Adrenal gland (tissue), 5 donors: ENCODE data around the gene RALGAPB.

Experiments
- POLR2A ChIP-seq, 2 donors: fragments of 450-650 bp; IDR thresholded peaks; one replicate each; pipeline ENCODE4 v1.6.1; 2017; ENCODE audit warnings: antibody characterized with exemption in 2 of 2, mild to moderate bottlenecking in 2 of 2, moderate library complexity in 1 of 2
- TF ChIP-seq, protein P1 (sequence below), 6 experiments: fragments of 450-650 bp in 4 of 6; fragments of 200-600 bp in 2 of 6; sonication (generic) in 1 of 6; IDR thresholded peaks; 1 replicate in 5 of 6; 2 replicates in 1 of 6; pipeline versions ENCODE4 v1.5.1 to v1.8.0; 2016 to 2021; ENCODE audit warnings: antibody characterized with exemption in 6 of 6, mild to moderate bottlenecking in 2 of 6, moderate library complexity in 1 of 6
- donor health status: DM: no; HTN: no; CAD: no.

DNA sequence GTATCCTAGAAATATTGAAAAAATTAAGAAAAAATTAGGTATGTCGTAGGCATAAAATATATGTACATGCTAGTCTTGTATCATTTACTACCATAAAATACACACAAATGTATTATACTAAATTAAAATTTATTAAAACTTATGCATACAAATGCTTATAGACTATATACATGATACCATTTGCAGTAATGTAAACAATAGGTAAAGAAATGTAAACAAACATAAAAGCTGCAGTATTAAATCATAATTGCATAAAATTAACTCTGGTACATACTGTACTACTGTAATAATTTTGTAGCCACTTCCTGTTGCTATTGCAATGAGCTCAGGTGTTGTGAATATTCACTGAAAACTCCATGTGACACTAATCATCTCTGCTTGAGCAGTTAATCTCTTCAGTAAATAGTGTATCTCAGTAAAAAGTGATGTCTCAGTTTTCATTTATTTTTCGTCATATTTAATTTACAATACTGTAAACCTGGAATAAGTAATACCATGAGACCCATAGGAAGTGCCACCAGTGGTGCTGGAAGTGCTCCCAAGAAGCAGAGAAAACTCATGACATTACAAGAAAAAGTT lies 29.3 kb downstream of the RALGAPB start:
- TF ChIP-seq, protein P1, sequence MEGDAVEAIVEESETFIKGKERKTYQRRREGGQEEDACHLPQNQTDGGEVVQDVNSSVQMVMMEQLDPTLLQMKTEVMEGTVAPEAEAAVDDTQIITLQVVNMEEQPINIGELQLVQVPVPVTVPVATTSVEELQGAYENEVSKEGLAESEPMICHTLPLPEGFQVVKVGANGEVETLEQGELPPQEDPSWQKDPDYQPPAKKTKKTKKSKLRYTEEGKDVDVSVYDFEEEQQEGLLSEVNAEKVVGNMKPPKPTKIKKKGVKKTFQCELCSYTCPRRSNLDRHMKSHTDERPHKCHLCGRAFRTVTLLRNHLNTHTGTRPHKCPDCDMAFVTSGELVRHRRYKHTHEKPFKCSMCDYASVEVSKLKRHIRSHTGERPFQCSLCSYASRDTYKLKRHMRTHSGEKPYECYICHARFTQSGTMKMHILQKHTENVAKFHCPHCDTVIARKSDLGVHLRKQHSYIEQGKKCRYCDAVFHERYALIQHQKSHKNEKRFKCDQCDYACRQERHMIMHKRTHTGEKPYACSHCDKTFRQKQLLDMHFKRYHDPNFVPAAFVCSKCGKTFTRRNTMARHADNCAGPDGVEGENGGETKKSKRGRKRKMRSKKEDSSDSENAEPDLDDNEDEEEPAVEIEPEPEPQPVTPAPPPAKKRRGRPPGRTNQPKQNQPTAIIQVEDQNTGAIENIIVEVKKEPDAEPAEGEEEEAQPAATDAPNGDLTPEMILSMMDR (IDR thresholded peaks at IDR 0.05), result no peak
- no peak for TF ChIP-seq POLR2A (IDR thresholded peaks at IDR 0.05)
